Measurements from ENCODE around the gene ANKRD13A. TPM values are rescaled to one million over a fixed set of nuclear protein-coding genes. Genes with fewer than 3 reads are reported as not detected.

Gene ANKRD13A
- total and polyA plus RNA-seq, 3 experiments from 2014 or later: 38.1 to 47.1 (median 41.1) TPM

DNA sequence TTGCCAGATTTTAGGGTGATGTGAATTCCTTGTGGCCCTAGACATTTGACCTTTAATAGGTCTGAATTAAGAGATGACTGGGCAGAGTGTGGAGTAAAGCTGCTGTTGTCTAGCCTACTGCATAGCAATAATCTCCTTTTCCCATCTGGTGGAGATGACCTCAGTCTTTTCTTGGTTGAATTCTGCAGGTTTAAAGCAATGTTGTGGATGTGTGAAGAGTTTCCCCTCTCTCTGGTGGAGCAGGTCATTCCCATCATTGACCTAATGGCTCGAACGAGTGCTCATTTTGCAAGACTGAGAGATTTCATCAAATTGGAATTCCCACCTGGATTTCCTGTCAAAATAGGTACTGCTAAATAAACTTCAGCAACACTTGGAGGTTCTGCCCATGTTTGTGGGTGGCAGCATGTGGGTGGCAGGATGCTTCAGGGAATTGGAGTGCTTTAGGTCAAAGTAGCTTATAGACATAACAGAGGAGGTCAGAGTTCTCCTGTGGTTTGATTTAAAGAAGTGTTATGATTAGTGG lies 30.1 kb downstream of the ANKRD13A start:
- H3K36me3 Mint-ChIP-seq: peaks cover 3 to 77% (median 15%) of the 10 kb centered on the region in 3 donors
- Histone ChIP-seq H3K9me3 (ENCODE audit: low read length) (no peaks in the 10 kb centered on the region), H3K4me3 (ENCODE audit: low read length) (no peak overlapping the region), H3K36me3 (ENCODE audit: insufficient read depth, low read length) (peaks cover 40% of the 10 kb centered on the region), H3K4me1 (ENCODE audit: insufficient read depth, low read length) (no peaks in the 10 kb centered on the region), H3K27ac (ENCODE audit: low read depth, low read length) (no peak overlapping the region), H3K27me3 (ENCODE audit: insufficient read depth, low read length, poor library complexity, severe bottlenecking) (no peaks in the 10 kb centered on the region)
- DNase-seq: no peak
- H3K4me3 Mint-ChIP-seq: no peak overlapping the region
- H3K27me3 Mint-ChIP-seq: no peaks in the 10 kb centered on the region
- H3K27ac Mint-ChIP-seq: peak overlapping the region in 1 of 8 donors; percentile 59
- no peaks in the 10 kb centered on the region for H3K9me3 Mint-ChIP-seq
- CTCF ChIA-PET: no interaction called here
- H3K4me1 Mint-ChIP-seq: peaks cover 0 to 4% (median 0%) of the 10 kb centered on the region in 3 donors
- POLR2A ChIA-PET: no interaction called here

DNA sequence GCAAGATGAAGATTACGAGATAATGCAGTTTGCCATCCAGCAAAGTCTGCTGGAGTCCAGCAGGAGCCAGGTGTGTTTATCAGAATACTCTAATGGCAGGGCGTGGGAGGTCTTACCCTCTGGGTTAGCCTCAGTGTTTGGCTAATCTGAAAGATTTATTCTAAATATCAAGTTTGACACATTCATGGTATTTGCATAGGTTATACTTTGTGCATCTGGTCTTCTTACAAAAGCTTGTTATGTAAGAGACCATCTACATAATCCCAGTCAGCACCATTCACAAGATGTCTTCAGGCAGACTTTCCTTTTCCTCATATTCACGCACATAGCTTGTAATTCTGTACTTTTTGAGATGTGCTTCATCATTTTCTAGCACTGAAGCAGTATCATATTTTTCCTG lies 34.7 kb downstream of the ANKRD13A start:
- POLR2A ChIA-PET: no interaction called here
- no peaks in the 10 kb centered on the region for H3K27me3 Mint-ChIP-seq
- no peak for DNase-seq

DNA sequence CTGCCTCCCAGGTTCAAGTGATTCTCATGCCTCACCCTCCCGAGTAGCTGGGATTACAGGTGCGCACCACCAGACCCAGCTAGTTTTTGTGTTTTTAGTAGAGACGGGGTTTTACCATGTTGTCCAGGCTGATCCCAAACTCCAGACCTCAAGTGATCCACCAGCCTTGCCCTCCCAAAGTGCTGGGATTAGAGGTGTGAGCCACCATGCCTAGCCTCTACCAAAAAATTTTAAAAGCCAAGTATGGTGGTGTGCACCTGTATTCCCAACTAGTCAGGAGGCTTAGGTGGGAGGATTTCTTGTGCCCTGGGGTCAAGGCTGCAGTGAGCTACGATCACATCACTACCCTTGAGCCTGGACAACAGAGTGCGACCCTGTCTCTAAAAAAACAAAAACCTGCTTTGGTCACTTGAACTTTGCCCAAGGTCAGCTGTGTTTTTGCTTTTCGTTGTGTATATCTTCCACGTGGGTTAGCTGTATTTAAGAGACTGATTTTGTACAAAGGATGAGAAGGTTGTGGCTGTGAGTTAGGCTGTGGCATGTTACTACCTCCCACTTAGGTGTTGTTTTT lies 36.4 kb downstream of the ANKRD13A start:
- Histone ChIP-seq H3K27ac (ENCODE audit: low read depth, low read length) (no peak overlapping the region), H3K9me3 (ENCODE audit: low read length) (no peaks in the 10 kb centered on the region), H3K27me3 (ENCODE audit: insufficient read depth, low read length, poor library complexity, severe bottlenecking) (no peaks in the 10 kb centered on the region), H3K4me3 (ENCODE audit: low read length) (no peak overlapping the region), H3K4me1 (ENCODE audit: insufficient read depth, low read length) (peaks cover 19% of the 10 kb centered on the region), H3K36me3 (ENCODE audit: insufficient read depth, low read length) (peaks cover 35% of the 10 kb centered on the region)
- peak overlapping the region in 3 of 8 donors; percentile 46 to 73 (median 66) for H3K27ac Mint-ChIP-seq
- H3K4me3 Mint-ChIP-seq: no peak overlapping the region
- H3K36me3 Mint-ChIP-seq: peaks cover 5 to 83% (median 19%) of the 10 kb centered on the region in 3 donors
- ChIA-PET POLR2A (no interaction called here), CTCF (no interaction called here)
- H3K4me1 Mint-ChIP-seq: peaks cover 21 to 25% (median 23%) of the 10 kb centered on the region in 3 donors
- H3K9me3 Mint-ChIP-seq: no peaks in the 10 kb centered on the region
- H3K27me3 Mint-ChIP-seq: no peaks in the 10 kb centered on the region
- no peak for DNase-seq

More for the DNA sequence above, 34.7 kb downstream of the ANKRD13A start:
- Histone ChIP-seq H3K27me3 (ENCODE audit: insufficient read depth, low read length, poor library complexity, severe bottlenecking) (no peaks in the 10 kb centered on the region), H3K36me3 (ENCODE audit: insufficient read depth, low read length) (peaks cover 48% of the 10 kb centered on the region), H3K27ac (ENCODE audit: low read depth, low read length) (no peak overlapping the region), H3K4me3 (ENCODE audit: low read length) (no peak overlapping the region), H3K4me1 (ENCODE audit: insufficient read depth, low read length) (peaks cover 1% of the 10 kb centered on the region), H3K9me3 (ENCODE audit: low read length) (no peaks in the 10 kb centered on the region)
- CTCF ChIA-PET: no interaction called here
- no peak overlapping the region for H3K4me3 Mint-ChIP-seq
- H3K27ac Mint-ChIP-seq: peak overlapping the region in 3 of 8 donors; percentile 36 to 58 (median 42)
- peaks cover 4 to 8% (median 8%) of the 10 kb centered on the region in 3 donors for H3K4me1 Mint-ChIP-seq
- peaks cover 5 to 85% (median 19%) of the 10 kb centered on the region in 3 donors for H3K36me3 Mint-ChIP-seq
- no peaks in the 10 kb centered on the region for H3K9me3 Mint-ChIP-seq

DNA sequence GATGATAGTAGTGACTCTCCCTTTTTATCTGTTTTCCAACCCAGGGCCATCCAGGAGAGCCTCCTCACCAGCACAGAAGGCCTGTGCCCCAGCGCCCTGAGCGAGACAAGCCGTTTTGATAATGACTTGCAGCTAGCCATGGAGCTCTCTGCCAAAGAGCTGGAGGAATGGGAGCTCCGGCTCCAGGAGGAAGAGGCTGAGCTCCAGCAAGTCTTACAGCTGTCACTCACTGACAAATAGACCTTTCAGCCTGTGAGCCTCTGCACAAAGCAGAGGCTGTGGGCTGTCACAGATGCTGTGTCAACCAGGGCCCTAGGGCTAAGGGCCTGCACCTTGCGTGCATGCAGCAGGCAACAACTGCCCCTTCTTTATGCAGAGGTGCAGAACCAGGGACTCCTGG lies 38.1 kb downstream of the ANKRD13A start:
- DNase-seq: no peak
- peaks cover 21% of the 10 kb centered on the region for H3K4me1 ChIP-seq (ENCODE audit: insufficient read depth, low read length)
- peak overlapping the region in 4 of 8 donors; percentile 40 to 97 (median 59) for H3K27ac Mint-ChIP-seq
- peaks cover 35% of the 10 kb centered on the region for H3K36me3 ChIP-seq (ENCODE audit: insufficient read depth, low read length)
- H3K36me3 Mint-ChIP-seq: peaks cover 5 to 82% (median 18%) of the 10 kb centered on the region in 3 donors
- peaks cover 29 to 34% (median 29%) of the 10 kb centered on the region in 3 donors for H3K4me1 Mint-ChIP-seq
- no peak overlapping the region for H3K27ac ChIP-seq (ENCODE audit: low read depth, low read length)
- ChIA-PET CTCF (no interaction called here), POLR2A (no interaction called here)
- H3K27me3 ChIP-seq (ENCODE audit: insufficient read depth, low read length, poor library complexity, severe bottlenecking): no peaks in the 10 kb centered on the region
- no peaks in the 10 kb centered on the region for H3K9me3 Mint-ChIP-seq
- no peak overlapping the region for H3K4me3 ChIP-seq (ENCODE audit: low read length)
- no peaks in the 10 kb centered on the region for H3K9me3 ChIP-seq (ENCODE audit: low read length)
- H3K27me3 Mint-ChIP-seq: no peaks in the 10 kb centered on the region
- no peak overlapping the region for H3K4me3 Mint-ChIP-seq

DNA sequence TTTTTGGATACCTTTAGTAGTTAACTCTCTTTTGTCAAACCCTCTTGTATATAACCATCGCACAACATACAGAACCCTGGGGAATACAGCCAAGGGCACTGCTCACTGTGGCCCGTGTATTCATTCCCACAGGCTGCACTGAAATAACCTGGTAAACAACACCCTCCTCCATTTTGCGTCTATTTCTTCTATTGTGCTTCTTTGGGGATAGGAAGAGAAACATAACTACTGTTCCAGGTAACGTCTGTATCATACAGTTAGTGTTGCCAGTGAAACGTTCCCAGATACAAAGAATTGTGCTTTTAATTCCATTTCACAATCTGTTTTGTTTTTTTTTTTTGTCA lies 39.5 kb downstream of the ANKRD13A start:
- ChIA-PET POLR2A (no interaction called here), CTCF (no interaction called here)
- Histone ChIP-seq H3K9me3 (ENCODE audit: low read length) (no peaks in the 10 kb centered on the region), H3K36me3 (ENCODE audit: insufficient read depth, low read length) (peaks cover 33% of the 10 kb centered on the region), H3K4me3 (ENCODE audit: low read length) (no peak overlapping the region), H3K27me3 (ENCODE audit: insufficient read depth, low read length, poor library complexity, severe bottlenecking) (no peaks in the 10 kb centered on the region), H3K27ac (ENCODE audit: low read depth, low read length) (no peak overlapping the region), H3K4me1 (ENCODE audit: insufficient read depth, low read length) (peaks cover 21% of the 10 kb centered on the region)
- Mint-ChIP-seq H3K4me1 (peaks cover 37 to 44% (median 38%) of the 10 kb centered on the region in 3 donors), H3K9me3 (no peaks in the 10 kb centered on the region), H3K27me3 (no peaks in the 10 kb centered on the region), H3K4me3 (no peak overlapping the region), H3K27ac (peak overlapping the region; percentile 55 to 97 (median 89)), H3K36me3 (peaks cover 9 to 81% (median 16%) of the 10 kb centered on the region in 3 donors)
- no peak for DNase-seq

DNA sequence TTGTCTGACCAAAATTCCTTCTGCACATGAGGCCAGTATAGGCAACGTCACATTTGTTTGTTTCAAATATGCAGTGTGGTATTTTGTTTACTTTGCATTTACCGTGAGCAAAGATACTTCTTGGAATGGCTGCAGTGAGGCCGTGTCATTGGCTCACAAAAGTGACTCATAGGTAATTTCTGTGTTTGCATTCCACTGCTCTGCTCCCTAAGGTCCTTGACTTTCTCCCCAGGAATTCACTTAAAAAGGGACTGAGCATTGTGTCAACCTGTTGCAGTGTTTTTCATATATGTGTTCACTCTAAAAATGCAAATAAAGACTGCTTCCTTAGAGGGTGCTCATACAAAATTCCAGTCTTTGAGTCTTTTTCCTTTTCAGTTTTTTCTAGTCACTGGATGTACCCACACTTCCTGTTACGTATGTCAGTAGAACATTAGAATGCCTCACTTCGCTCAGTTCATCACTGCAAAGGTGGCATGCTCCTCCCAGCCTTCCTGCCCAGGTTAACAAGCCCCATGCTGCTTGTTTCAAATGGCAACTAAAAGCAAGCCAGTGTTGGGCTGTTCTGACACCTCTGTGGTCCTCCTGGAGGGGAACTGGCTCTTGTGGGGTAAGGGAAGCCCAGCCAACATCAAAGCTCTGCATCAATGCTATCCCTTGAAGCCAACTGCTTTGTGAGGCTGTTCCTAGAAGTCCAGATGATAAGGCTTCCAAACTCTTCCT lies 40.0 kb downstream of the ANKRD13A start:
- H3K36me3 ChIP-seq (ENCODE audit: insufficient read depth, low read length): peaks cover 28% of the 10 kb centered on the region
- Mint-ChIP-seq H3K36me3 (peaks cover 9 to 78% (median 17%) of the 10 kb centered on the region in 3 donors), H3K27me3 (no peaks in the 10 kb centered on the region), H3K4me3 (peak overlapping the region in 5 of 7 donors; percentile 7 to 62 (median 40)), H3K4me1 (peaks cover 39 to 47% (median 41%) of the 10 kb centered on the region in 3 donors), H3K9me3 (no peaks in the 10 kb centered on the region), H3K27ac (peak overlapping the region; percentile 84 to 97 (median 92))
- peak in 2 of 5 donors; percentile 24 to 31 for DNase-seq
- H3K27ac ChIP-seq (ENCODE audit: low read depth, low read length): no peak overlapping the region
- ChIA-PET POLR2A (no interaction called here), CTCF (no interaction called here)
- no peaks in the 10 kb centered on the region for H3K9me3 ChIP-seq (ENCODE audit: low read length)
- no peaks in the 10 kb centered on the region for H3K27me3 ChIP-seq (ENCODE audit: insufficient read depth, low read length, poor library complexity, severe bottlenecking)
- no peak overlapping the region for H3K4me3 ChIP-seq (ENCODE audit: low read length)
- peaks cover 21% of the 10 kb centered on the region for H3K4me1 ChIP-seq (ENCODE audit: insufficient read depth, low read length)

DNA sequence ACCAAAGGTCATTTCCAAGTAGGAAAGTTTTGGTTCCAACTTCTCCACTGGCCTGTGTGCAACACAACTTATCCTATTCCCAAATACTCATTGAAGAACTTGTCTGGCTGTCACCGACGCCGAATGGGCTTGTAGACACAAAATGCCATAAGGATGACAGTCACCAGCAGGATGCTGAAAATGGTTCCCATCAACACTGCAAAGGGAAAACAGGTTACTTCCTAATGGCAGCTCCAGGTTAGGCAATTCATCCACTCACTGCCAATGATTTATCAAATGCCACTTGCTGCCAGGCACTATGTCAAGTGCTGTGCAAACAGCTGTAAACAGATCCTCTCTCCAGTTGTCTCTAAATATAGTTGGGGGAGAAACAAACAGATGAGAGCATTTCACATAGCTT lies 43.0 kb downstream of the ANKRD13A start:
- no peaks in the 10 kb centered on the region for H3K9me3 Mint-ChIP-seq

More for the DNA sequence above, 43.0 kb downstream of the ANKRD13A start:
- no peaks in the 10 kb centered on the region for H3K27me3 ChIP-seq (ENCODE audit: insufficient read depth, low read length, poor library complexity, severe bottlenecking)
- CTCF ChIA-PET: interaction anchor here (1.0 kb wide), 1 partner anchor 10 kb away, joined by 3 read pairs; no protein-coding TSS in a partner anchor
- H3K9me3 ChIP-seq (ENCODE audit: low read length): no peaks in the 10 kb centered on the region
- Mint-ChIP-seq H3K4me1 (peaks cover 44 to 59% (median 54%) of the 10 kb centered on the region in 3 donors), H3K4me3 (no peak overlapping the region), H3K27me3 (no peaks in the 10 kb centered on the region), H3K27ac (peak overlapping the region in 6 of 8 donors; percentile 12 to 72 (median 56)), H3K36me3 (peaks cover 4 to 54% (median 4%) of the 10 kb centered on the region in 3 donors)
- no peak for DNase-seq
- no peak overlapping the region for H3K4me3 ChIP-seq (ENCODE audit: low read length)
- H3K27ac ChIP-seq (ENCODE audit: low read depth, low read length): no peak overlapping the region
- peaks cover 31% of the 10 kb centered on the region for H3K4me1 ChIP-seq (ENCODE audit: insufficient read depth, low read length)
- H3K36me3 ChIP-seq (ENCODE audit: insufficient read depth, low read length): peaks cover 10% of the 10 kb centered on the region
- POLR2A ChIA-PET: no interaction called here

Measured in CD8-positive, alpha-beta memory T cell (primary cell).